ENCODE measurements around the gene FRMD6. TPM values are rescaled to one million over a fixed set of nuclear protein-coding genes. Genes with fewer than 3 reads are reported as not detected.
A peak's percentile ranks its signal among the peaks of the same experiment; 100 is the strongest.

FRMD6 gene
- polyA plus RNA-seq, 1 experiment: 221 TPM

- Histone ChIP-seq H3K27ac (ENCODE audit: low read depth, low read length) (peak overlapping the region; percentile 47), H3K27me3 (ENCODE audit: control insufficient read depth, insufficient read depth, low read length) (no peaks in the 10 kb centered on the region), H3K9me3 (ENCODE audit: control insufficient read depth, insufficient read depth, low read length) (no peaks in the 10 kb centered on the region), H3K4me3 (ENCODE audit: low read depth, low read length) (no peak overlapping the region)
- no peak for DNase-seq (ENCODE audit: low read depth, low spot score)
- CTCF ChIA-PET: no interaction called here
- POLR2A ChIA-PET: no interaction called here
- TF ChIP-seq CTCF (IDR thresholded peaks at IDR 0.05; ENCODE audit: low read depth, low read length): no peak
These were observed 26.0 kb downstream of the FRMD6 start for GRCh38 chr14:51677738-51678137.

GRCh38 chr14:51680031-51680430 is 28.3 kb downstream of the FRMD6 start:
- no peaks in the 10 kb centered on the region for H3K9me3 ChIP-seq (ENCODE audit: control insufficient read depth, insufficient read depth, low read length)
- H3K27ac ChIP-seq (ENCODE audit: low read depth, low read length): no peak overlapping the region
- H3K4me3 ChIP-seq (ENCODE audit: low read depth, low read length): no peak overlapping the region
- no peak for TF ChIP-seq CTCF (IDR thresholded peaks at IDR 0.05; ENCODE audit: low read depth, low read length)
- ChIA-PET POLR2A (interaction anchor here (0.6 kb wide), 2 partner anchors 80 to 201 kb away, joined by 3 to 6 read pairs; no protein-coding TSS in a partner anchor), CTCF (interaction anchor here (0.6 kb wide), 1 partner anchor 30 kb away, joined by 3 read pairs; no protein-coding TSS in a partner anchor)
- DNase-seq (ENCODE audit: low read depth, low spot score): no peak
- H3K27me3 ChIP-seq (ENCODE audit: control insufficient read depth, insufficient read depth, low read length): no peaks in the 10 kb centered on the region

GRCh38 chr14:51681411-51681810 is 29.7 kb downstream of the FRMD6 start:
- CTCF ChIA-PET: interaction anchor here (0.6 kb wide), 1 partner anchor 26 kb away, joined by 3 read pairs; no protein-coding TSS in a partner anchor
- H3K4me3 ChIP-seq (ENCODE audit: low read depth, low read length): no peak overlapping the region
- POLR2A ChIA-PET: no interaction called here
- no peaks in the 10 kb centered on the region for H3K27me3 ChIP-seq (ENCODE audit: control insufficient read depth, insufficient read depth, low read length)
- no peak for DNase-seq (ENCODE audit: low read depth, low spot score)
- H3K27ac ChIP-seq (ENCODE audit: low read depth, low read length): no peak overlapping the region
- TF ChIP-seq CTCF (IDR thresholded peaks at IDR 0.05; ENCODE audit: low read depth, low read length): no peak
- H3K9me3 ChIP-seq (ENCODE audit: control insufficient read depth, insufficient read depth, low read length): no peaks in the 10 kb centered on the region

DNA sequence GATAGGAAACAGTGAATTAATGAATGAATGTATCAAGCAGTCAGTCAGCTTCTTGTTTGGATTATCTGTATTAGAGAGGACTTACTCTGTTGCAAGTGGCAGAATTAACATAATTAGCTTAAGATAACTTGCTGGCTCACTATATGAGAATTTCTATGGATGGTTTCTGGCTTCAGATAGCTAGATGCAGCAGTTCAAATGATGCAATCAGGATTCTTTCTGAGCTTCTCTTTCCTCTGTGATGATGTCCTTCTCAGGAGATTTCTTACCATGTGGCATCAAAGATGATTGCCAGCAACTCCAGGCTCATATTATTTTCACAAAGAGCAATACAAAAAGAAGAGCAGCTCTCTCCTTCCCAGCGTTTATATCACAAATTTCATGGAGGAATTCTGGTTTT is 30.7 kb downstream of the FRMD6 start:
- peak overlapping the region; percentile 59 for H3K27ac ChIP-seq (ENCODE audit: low read depth, low read length)
- H3K9me3 ChIP-seq (ENCODE audit: control insufficient read depth, insufficient read depth, low read length): no peaks in the 10 kb centered on the region
- CTCF ChIA-PET: interaction anchor here (0.8 to 1.5 kb wide), 3 partner anchors 10 to 400 kb away, joined by 3 to 5 read pairs (median 4); no protein-coding TSS in a partner anchor
- no peaks in the 10 kb centered on the region for H3K27me3 ChIP-seq (ENCODE audit: control insufficient read depth, insufficient read depth, low read length)
- no peak overlapping the region for H3K4me3 ChIP-seq (ENCODE audit: low read depth, low read length)
- DNase-seq (ENCODE audit: low read depth, low spot score): no peak
- no peak for TF ChIP-seq CTCF (IDR thresholded peaks at IDR 0.05; ENCODE audit: low read depth, low read length)
- POLR2A ChIA-PET: interaction anchor here (0.8 kb wide), 1 partner anchor 32 kb away, joined by 6 read pairs; no protein-coding TSS in a partner anchor

DNA sequence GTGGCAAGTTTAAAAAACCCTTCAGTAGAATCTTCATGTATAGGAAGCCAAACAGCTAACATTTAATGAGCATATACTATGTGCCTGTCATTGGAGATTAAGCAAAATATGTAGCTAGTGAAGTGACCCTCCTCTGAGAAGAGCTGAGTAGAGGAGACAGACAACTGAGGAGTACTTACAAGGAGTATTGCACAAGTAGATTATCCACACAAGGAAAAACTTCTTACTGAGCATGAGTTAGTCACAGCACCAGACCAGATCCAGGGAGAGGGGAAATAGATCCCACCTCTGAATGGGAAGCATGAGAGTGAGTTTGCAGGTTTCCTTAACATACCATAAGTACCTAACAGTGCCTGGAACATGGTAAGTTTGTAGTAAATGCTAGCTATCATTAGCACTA is 33.0 kb downstream of the FRMD6 start:
- POLR2A ChIA-PET: no interaction called here
- no peak for TF ChIP-seq CTCF (IDR thresholded peaks at IDR 0.05; ENCODE audit: low read depth, low read length)
- CTCF ChIA-PET: no interaction called here
- Histone ChIP-seq H3K27ac (ENCODE audit: low read depth, low read length) (no peak overlapping the region), H3K4me3 (ENCODE audit: low read depth, low read length) (no peak overlapping the region), H3K9me3 (ENCODE audit: control insufficient read depth, insufficient read depth, low read length) (no peaks in the 10 kb centered on the region), H3K27me3 (ENCODE audit: control insufficient read depth, insufficient read depth, low read length) (no peaks in the 10 kb centered on the region)
- DNase-seq (ENCODE audit: low read depth, low spot score): no peak

All from AG04450 (cell line).